Breast epithelium (tissue), 3 donors: Measurements from ENCODE around the gene GDPD5.

Experiments used
- POLR2AphosphoS5 ChIP-seq, 3 donors: sonication (generic); formaldehyde crosslinking; IDR thresholded peaks; one replicate each; pipeline ENCODE4 v1.6.1; 2017; ENCODE audit warnings: antibody characterized with exemption in 3 of 3
- TF ChIP-seq, protein P1 (sequence below), 3 donors: fragments of 450-650 bp; IDR thresholded peaks; one replicate each; pipeline ENCODE4 v1.5.1; 2016 to 2017; ENCODE audit warnings: antibody characterized with exemption in 3 of 3, mild to moderate bottlenecking in 3 of 3, moderate library complexity in 3 of 3

DNA sequence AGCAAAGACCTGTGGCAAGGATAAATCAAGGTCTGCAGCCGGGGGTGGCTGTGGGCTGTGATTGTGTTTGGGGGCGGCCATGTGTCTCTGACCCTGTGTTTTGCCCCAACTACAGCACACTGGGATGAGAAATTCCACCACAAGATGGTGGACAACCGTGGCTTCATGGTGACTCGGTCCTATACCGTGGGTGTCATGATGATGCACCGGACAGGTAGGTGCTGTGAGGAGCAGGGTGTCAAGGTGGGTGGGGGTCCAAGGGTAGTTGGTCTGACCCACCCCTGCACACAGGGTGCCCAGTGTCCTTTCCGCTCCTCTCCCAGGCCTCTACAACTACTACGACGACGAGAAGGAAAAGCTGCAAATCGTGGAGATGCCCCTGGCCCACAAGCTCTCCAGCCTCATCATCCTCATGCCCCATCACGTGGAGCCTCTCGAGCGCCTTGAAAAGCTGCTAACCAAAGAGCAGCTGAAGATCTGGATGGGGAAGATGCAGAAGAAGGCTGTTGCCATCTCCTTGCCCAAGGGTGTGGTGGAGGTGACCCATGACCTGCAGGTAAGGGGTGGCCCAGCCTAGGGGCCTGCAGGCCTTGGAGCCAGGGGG is 43.0 kb upstream of the GDPD5 start:
- TF ChIP-seq, protein P1, sequence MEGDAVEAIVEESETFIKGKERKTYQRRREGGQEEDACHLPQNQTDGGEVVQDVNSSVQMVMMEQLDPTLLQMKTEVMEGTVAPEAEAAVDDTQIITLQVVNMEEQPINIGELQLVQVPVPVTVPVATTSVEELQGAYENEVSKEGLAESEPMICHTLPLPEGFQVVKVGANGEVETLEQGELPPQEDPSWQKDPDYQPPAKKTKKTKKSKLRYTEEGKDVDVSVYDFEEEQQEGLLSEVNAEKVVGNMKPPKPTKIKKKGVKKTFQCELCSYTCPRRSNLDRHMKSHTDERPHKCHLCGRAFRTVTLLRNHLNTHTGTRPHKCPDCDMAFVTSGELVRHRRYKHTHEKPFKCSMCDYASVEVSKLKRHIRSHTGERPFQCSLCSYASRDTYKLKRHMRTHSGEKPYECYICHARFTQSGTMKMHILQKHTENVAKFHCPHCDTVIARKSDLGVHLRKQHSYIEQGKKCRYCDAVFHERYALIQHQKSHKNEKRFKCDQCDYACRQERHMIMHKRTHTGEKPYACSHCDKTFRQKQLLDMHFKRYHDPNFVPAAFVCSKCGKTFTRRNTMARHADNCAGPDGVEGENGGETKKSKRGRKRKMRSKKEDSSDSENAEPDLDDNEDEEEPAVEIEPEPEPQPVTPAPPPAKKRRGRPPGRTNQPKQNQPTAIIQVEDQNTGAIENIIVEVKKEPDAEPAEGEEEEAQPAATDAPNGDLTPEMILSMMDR (IDR thresholded peaks at IDR 0.05): no peak
- no peak for TF ChIP-seq POLR2AphosphoS5 (IDR thresholded peaks at IDR 0.05)
